Fibroblast of skin of scalp (primary cell): ENCODE results near the gene LMO7.
"Not testable (repeated sequence)": the region's sequence is repeated elsewhere in the genome, so short reads cannot be mapped to it uniquely, and the experiment has no call there.

Experiments used
- DNase-seq: peaks from one replicate; pipeline ENCODE4 v3.0.0-alpha.2; 2013

LMO7 gene

DNA sequence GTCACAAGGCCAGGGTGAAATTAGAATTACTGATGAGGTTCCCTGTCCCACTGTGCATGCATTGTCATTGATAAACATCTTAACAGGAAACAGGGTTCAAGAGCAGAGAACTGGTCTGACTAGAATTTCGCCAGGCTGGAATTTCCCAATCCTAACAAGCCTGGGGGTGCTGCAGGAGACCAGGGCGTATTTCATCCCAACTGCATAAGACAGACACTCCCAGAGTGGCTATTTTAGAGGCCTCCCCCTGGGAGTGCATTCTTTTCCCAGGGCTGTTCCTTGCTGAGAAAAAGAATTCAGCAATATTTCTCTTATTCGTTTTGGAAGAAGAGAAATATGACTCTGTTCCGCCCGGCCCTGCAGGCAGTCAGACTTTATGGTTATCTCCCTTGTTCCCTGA is 144.0 kb downstream of the LMO7 start:
- DNase-seq = peak; percentile 38

DNA sequence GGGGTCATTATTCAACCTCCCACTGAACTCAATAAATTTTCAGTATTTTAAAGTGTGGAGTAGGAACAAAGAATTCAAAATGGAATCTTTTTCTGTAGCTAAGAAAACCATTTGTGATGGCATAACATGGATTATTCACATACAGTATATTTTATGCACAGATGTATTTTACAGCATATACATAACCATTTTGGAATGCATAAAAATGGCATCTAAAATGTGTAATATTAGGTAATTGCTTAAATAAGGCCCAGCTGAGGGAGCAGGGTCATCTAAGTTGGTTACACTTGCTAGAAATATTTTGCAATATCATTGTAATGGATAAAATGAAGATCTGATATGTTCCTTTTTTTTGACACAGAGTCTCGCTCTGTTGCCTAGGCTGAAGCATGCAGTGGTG is 146.9 kb downstream of the LMO7 start:
- peak; percentile 31 for DNase-seq

DNA sequence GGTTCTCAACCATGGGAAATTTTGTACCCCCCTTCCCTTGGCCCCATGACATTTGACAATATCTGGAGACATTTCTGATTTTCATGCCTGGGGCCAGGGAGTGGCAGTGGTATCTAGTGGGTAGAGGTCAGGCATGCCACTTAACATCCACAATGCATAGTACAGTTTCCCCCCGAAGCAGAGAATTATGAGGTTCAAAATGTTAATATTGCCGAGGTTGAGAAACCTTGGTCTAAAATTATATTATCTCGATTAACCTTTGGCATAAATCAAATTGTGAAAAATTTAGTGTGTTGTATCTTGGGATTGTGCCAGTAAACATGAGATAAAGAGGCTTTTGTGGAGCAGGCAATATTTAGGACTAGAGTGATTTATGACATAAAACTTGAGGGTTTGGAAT is 147.9 kb downstream of the LMO7 start:
- no peak for DNase-seq

DNA sequence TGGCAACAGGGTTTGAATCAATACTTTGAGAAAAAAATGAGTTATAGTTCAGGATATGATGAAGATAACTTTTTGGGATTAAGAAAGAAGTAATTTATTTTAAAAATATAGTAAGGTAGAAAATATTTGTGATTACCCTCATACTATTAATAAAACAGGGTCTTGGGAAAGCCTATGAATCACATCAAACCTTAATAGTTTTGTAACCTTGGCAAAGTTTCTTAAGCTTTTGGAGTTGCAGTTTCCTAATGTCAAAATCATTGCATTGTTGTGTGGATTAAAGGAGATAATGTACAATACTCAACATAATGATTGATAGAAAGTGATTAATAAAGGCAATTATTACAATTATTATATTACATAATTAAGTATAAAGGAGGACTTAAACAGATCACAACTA is 149.0 kb downstream of the LMO7 start:
- DNase-seq = no peak

DNA sequence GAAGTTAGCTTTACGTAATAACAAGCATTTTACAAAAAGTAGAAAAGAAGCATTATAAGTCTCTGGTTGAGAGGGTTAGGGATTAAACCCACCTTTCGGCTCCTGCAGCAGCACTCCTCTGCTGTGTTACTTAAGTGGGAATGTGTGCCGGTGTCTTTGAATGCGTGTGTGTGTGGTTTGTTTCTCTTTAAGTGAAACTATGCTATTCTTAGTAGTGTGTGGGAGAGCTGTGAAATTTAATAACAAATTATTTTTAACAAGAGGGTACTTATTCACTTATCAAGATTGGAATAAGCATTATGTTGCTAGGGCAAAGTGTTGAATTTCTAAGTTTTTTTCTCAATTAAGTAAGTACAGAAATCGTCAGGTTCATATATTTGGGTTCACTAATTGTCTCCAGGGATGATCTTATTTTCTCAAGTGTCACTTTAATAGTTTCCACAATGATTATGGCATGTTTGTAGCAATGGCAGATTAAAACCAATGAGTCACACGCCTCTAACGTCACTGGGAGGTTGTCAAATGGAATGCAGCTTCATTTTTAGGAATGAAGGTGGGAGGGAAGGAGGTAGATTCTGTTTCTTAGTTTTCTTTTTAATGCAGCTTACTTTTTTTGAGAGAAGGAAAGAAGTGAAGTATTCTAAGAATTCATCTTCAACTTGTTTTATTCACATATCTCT is 151.3 kb downstream of the LMO7 start:
- DNase-seq = peak; percentile 66

DNA sequence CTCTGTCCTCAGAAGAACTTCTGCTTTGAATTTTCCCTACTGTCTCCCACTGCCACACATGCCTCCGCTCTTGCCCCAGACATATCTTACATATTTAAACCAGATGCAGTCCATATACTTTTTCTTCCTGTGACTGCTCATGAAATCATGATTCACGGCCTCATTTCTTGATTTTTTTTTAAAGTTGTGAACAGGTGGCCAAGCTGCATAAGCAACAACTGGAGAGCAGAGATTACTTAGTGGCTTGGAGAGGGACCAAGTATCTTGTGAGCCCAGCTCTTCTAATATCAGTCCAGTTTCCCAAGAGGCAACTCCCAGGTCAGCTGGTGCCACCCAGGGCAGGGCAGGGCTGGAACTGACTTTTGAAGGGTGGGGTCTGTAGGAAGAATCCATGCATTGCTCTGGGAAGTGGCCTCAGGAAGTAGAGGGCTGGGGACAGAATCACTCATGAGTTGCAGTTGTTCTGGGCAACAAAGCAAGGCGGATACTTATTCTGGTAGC is 152.4 kb downstream of the LMO7 start:
- DNase-seq = peak; percentile 85

DNA sequence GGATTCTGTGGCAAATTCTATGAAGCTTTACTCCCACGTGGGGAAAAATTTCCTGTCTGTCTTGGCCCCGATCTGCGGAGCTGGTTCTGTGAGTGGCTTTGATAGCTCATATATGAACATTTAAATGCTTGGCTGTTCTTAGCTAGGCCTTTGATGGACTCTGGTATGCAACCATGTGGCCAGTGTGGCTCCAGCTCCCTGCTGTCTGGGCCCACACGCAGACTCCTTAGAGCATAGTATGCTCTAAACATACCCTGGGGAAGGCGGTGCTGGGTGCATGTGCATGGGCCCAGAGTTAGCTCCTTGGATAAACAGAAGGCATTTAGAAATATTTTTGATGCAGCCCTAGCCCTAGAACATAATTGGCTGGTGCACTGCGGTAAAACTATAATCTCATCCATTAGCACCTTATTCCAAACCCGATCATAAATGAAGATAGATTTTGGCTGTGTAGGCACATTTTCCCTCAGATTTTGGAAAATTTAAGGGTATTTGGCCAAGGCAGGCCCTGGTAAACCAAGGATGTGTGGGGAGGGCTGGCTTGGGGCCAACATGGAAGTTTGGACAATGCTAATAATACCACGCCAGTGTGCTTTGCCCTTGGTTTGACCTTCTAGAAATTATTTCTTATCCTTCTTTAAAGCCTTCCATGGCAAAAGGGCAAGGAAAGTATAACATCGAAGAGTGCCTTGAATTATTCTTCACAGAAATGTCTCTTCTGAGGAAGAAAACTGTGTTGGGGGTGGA is 153.5 kb downstream of the LMO7 start:
- peak; percentile 60 for DNase-seq

DNA sequence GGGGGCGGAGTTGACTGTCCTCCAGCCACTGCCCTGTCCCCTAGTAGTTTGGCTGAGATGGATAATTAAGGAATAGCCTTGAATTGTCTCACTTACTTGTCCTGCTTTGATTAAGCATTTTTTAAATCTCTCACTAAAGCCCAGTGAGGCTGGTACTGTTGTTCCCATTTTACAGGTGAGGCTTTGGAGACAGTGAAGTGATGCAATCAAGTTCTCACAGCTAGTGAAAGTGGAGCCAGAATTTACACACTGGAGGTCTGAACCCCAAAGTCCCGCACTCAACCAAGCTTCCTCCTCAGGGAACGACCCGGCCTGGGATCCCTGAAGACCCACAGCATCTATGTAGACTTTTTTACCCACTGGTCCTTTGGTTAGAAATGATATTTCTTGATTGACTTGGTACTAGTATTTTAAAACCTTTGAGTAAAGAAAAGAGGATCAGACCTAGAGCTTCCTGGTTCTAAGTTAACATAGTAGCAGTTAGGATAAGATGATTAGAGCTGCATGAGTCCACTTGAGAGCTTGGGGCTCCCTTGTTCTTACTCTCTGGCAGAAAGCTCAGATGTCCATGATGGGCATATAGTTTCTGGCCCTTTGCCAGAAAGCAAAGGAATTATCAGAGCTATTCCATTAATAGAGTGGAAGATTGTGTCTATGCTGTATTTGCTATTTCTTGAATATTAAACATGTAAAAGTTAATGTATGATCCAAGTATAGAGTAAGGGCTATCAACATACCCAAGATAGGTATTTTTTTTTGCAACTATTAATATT is 154.3 kb downstream of the LMO7 start:
- no peak for DNase-seq

DNA sequence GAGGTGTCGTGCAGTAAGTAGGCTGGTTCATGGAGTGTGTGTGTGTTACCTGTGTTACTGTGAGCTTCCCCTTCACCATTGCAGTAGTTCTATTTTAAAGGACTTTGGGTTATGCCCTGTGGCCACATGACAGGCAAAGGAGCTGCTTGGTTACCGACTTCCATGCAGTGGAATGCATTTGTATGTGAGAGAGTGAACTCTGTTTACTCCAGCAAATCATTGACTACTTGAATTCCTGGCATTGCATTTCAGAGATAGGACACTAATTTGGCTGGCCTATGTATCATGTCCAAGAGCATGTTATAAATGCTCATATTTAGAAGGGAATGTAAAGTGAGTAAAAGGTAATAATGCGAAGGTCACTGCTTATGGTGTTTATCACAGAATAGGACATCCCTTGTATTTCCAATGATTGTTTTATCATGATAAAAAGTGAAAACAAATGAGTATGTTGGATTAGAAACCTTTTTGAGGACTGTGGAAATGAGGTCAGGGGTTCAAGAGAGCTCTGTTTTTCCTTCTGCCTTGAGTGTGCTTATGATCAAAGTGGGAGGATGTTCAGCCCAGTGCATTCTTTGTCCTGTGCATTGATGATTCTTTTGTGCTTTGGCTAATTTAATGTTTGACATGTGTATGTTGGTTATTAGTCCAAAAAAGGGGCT is 156.5 kb downstream of the LMO7 start:
- DNase-seq = peak; percentile 39

DNA sequence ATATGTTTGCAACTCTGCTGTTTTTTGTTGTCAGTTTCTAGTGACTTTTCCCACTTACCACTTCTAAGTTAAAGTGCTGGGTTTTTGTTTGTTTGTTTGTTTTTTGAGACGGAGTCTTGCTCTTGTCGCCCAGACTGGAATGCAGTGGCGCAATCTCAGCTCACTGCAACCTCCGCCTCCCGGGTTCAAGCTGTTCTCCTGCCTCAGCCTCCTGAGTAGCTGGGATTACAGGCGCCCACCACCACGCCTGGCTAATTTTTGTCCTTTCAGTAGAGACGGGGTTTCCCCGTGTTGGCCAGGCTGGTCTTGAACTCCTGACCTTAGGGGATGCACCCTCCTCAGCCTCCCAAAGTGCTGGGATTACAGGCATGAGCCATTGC is 157.0 kb downstream of the LMO7 start:
- not testable (repeated sequence) for DNase-seq

DNA sequence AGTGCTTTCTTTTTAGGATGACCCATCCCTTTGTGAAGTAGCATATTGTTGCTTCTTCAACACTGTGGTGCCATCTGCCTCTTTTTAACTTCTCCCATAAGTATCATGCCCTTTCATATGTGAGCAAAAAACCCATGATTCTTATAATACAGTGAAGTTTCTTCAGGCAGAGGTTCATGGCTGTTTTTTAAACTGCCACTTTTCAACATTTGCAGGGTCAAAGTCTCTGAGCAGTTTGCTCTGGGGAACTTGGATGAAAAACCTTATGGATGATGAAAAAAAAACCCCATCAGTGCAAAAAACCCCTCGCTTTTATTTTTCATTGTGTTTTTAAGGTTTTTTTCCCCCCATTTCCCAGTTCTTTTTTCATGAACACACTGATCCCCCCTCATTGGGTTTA is 158.5 kb downstream of the LMO7 start:
- DNase-seq = no peak

DNA sequence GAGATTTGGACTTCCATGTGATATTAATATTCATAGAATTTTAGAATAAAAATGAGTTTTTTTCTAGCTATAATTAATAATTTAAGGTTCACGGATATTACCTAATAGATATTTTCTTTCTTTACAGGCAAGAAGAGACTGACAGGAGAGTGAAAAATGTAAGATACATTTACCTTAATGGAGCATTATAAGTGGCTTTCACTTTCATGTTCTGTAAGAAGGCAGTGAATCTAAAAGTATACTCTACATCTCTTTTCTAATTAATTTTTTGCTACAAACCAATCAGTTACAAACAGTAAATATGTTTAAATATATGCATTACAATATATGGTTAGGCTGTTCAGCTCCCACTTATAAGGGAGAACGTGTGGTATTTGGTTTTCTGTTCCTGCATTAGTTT is 159.1 kb downstream of the LMO7 start:
- DNase-seq = no peak

DNA sequence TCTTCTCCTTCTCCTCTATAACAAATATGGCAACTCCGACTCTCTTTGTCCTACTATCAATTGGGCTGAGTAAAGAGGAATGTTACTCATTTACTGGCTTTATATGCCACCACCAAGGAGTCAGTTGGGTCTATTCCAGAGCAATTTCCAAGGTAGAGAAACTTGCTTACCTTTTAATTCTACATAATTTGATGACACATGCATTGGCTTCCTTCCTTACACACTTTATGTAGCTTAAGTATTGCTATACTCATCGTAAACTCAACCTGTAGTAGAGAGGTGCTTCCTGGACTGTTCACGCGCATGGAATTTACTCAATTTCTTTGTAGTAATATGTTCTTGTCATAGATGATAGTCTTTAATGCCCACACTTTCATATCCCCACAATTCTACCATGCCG is 160.7 kb downstream of the LMO7 start:
- no peak for DNase-seq

DNA sequence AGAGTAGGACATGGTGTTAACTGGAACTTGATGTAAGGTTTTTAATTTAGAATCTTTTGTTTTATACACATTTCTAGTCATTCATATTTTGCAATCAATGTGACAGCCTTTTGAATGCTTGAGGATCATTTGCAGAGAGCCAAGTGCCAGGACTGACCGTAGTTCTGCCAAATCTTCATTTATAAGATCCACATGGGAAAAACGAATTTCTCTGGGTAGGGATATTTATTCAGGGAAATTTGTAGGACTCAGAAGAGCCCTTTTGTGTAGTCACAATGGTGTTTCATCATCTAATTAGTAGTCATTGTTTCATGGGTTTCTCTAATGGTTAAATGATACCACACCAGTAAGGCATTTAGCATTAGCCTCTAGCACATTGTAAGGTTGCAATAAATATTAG is 161.1 kb downstream of the LMO7 start:
- DNase-seq = no peak

DNA sequence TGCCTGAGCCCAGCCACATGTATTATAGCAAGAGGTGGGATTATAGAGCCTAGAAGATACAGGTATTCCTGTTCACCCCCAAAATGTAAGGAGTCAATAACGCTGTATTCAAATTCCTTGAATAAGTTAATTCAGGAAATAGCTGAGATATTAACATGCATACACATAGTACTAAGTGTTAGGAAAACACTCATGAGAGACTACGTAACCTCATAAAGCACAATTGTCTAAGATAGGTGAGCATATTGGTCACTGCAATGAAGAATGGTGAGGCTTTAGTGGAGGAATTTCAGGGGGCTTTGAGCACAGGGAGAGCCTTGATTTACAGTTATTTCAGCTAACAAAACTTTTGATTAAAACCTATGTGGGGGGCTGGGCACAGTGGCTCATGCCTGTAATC is 161.6 kb downstream of the LMO7 start:
- DNase-seq = no peak

DNA sequence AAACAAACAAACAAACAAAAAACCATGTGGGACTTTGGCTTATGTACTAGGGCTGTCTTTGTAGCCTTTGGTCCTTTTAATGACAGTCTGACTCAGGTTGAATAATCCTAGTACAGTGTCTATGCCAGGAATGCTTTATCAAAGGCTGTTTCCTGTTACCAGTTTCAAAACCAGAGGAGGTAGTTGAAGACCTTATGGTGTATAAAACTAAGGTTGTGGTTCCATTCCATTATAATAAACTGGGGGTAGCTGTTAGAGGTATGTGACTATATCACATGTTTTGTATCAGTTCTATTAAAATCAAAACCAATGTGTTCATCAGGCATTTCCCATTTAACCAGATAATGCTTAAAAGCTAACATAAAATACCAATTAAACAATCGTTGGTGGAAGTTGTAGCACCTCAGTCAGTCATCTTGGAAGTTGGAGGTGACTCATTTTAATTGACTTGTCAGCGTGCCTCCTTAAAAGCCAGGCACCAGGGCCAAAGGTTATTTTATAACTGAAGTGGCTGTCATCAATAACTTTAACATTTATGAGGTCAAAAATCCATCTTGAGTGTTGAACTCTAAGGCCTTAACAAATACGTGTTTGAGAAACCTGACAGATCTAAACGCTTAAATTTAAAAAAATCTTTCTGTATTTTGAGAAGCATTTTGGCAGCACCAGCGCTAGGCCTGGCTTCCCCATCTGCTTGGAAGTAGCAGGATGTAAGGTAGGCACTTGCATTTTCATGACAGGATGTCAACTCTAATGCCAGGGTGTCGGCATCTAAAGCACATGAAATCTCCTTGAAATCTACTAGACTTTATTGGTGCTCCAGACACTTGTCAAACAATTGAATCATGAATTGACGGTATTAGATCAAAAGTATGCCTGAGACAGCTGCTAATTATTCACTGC is 162.5 kb downstream of the LMO7 start:
- DNase-seq = no peak

DNA sequence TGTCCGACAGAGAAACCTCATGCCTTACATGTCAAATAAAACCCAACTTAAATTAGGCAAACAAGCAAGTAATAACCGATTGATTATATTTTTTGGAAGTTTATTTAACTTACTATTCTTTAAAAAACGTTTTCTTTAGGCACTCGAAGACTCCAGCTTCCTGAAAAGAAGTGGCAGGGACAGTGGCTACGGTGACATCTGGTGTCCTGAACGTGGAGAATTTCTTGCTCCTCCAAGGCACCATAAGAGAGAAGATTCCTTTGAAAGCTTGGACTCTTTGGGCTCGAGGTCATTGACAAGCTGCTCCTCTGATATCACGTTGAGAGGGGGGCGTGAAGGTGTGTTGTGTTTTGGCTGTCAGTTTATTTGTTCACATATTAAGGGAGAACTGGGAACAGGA is 164.4 kb downstream of the LMO7 start:
- DNase-seq = peak; percentile 22

DNA sequence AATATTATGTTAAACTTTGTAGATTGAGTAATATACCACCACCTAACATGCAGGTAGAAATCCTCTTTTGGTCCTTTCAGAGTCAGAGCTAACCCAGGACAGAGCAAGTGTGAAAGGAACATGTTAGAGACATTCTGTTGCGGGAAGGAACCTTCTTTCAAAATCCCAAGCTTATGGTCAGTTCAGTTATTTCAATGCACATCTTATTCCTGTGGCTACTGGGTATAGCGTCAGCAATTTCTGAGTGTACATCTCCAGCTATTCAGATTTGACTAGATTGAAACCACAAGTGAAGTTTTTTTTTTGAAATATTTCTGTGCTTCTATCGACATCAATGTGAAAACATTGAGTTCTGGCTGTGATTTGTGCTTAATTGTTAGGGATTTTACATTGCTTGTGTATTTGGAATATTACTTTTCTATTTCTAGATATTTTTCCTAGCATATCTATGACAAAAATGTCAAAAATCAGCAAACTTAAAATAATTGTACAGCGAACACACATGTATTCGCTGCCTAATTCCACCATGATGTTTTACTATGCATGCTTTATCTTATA is 165.3 kb downstream of the LMO7 start:
- peak; percentile 60 for DNase-seq

DNA sequence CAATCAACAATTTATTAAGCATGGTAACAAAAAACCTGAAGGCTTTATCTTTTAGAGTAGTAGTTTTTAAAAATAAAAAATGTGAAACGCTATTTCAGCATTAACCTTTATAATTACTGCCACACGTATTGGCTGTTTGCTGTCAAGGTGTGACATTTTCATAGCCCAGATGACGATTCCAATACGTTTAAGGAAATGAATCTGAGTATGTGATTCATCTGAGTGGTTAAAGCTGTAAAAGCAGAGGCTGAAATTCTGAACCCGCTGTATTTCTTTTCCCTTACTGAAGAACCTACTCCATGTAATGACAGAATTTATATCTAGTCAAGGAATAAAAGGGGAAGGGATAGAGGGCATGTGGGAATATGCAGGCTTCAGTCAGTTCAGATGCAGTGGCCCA is 166.0 kb downstream of the LMO7 start:
- no peak for DNase-seq

DNA sequence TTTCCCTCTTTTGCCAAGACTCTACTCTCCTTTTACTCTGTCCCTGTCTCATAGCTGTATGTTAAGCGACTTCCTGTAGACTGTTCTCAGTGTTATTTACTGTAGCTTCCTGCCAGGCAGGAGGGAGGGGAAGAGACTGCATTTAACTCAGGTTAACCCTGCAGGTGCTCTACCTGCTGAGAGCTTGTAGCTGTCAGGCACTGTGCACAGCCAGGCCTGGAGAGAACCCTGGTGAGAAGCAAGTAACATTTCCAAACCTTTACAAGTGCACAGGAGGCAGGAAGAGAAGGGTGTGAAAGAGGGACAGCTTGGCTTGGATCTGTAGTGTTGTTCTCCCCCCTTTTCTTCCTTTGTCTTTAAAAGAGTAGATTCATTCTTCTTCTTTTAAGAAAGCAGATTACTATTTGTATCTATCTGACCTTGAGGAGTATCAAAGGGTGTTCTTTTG is 167.1 kb downstream of the LMO7 start:
- no peak for DNase-seq

DNA sequence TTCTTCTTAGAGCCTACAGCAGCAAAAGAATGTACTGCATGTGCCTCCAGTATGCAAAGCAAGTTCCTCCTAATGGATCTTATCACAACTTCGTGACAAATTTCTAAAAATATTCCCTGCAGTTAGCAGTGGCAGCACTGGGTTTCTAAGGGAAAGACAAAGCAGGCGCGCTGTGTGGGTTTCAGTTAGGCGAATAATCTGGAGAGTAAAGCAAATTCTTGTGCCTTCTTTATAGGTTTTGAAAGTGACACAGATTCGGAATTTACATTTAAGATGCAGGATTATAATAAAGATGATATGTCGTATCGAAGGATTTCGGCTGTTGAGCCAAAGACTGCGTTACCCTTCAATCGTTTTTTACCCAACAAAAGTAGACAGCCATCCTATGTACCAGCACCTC is 167.9 kb downstream of the LMO7 start:
- no peak for DNase-seq
